K562 treated with DMSO at 1 percent for 48 hours (cell line): ENCODE data around the gene PSME3IP1. TPM values are rescaled to one million over a fixed set of nuclear protein-coding genes. Genes with fewer than 3 reads are reported as not detected.

Experiments used
- total RNA-seq: library from RNA; unstranded; fragments of 300-600 nt; gene quantifications from 2 replicates; pipeline ENCODE4 v1.2.3, GENCODE V29; 2022; ENCODE audit warnings: low replicate concordance; ENCODE audit errors: extremely low read depth

PSME3IP1 gene, protein sequence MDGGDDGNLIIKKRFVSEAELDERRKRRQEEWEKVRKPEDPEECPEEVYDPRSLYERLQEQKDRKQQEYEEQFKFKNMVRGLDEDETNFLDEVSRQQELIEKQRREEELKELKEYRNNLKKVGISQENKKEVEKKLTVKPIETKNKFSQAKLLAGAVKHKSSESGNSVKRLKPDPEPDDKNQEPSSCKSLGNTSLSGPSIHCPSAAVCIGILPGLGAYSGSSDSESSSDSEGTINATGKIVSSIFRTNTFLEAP
- not detected in 2 replicates for total RNA-seq

DNA sequence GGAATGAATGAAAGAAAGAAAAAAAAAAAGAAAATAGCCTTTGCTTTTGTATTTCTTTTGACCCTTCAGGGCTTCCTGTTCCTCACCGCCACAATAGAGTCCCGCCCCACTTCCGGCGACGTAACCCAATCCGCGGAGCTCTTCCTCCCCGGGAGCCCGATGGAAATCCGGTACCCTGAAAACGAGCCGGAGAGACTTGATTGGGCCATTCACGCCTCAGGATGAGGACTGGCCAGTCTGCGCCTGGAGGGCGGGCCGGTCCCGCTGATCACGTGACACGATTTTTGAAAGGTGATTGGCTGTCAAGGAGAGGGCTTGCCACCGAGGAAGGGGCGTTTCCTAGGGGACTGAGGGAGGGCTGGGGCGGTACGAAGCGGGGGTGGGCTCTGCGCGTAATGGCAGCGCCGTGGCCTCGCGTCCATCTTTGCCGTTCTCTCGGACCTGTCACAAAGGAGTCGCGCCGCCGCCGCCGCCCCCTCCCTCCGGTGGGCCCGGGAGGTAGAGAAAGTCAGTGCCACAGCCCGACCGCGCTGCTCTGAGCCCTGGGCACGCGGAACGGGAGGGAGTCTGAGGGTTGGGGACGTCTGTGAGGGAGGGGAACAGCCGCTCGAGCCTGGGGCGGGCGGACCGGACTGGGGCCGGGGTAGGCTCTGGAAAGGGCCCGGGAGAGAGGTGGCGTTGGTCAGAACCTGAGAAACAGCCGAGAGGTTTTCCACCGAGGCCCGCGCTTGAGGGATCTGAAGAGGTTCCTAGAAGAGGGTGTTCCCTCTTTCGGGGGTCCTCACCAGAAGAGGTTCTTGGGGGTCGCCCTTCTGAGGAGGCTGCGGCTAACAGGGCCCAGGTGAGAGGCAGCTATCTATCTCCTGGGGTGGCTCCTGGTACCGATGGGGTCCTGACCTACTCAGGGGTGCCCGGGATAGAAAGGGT is at the start of gene PSME3IP1, which contains the start of gene RSPRY1:
TSS of gene PSME3IP1 (minus strand) at position 95 of the 927 bp plus-strand sequence. CDS start 12,185 bp downstream, outside the sequence.
TSS of gene RSPRY1 (plus strand) at position 385 of the 927 bp plus-strand sequence. CDS start 18,330 bp downstream, outside the sequence.

Other genes with a start within 250 kb of the PSME3IP1 start
- gene CETP, start 224.1 kb downstream of the PSME3IP1 start, total RNA-seq = not detected in 2 replicates
- not detected in 2 replicates for gene NLRC5, start 196.5 kb downstream of the PSME3IP1 start, total RNA-seq
- gene CPNE2, start 93.5 kb downstream of the PSME3IP1 start, total RNA-seq = not detected in 2 replicates
- gene RSPRY1, start 290 bp upstream of the PSME3IP1 start, total RNA-seq = not detected in 2 replicates
- not detected in 2 replicates for gene ARL2BP, start 59.2 kb upstream of the PSME3IP1 start, total RNA-seq
- not detected in 2 replicates for gene PLLP, start 98.6 kb upstream of the PSME3IP1 start, total RNA-seq
- not detected in 2 replicates for gene CCL22, start 172.7 kb upstream of the PSME3IP1 start, total RNA-seq
- not detected in 2 replicates for gene CX3CL1, start 186.5 kb upstream of the PSME3IP1 start, total RNA-seq
- gene CCL17, start 218.7 kb upstream of the PSME3IP1 start, total RNA-seq = not detected in 2 replicates